Thyroid gland (tissue), 4 donors: Measurements from ENCODE around the gene FHIT.

Experiments used
- POLR2A ChIP-seq, 2 donors: fragments of 450-650 bp; IDR thresholded peaks; one replicate each; pipeline ENCODE4 v1.6.1; 2017; ENCODE audit warnings: antibody characterized with exemption in 2 of 2, mild to moderate bottlenecking in 2 of 2, moderate library complexity in 1 of 2
- TF ChIP-seq, protein P1 (sequence below), 6 experiments: fragments of 200-600 bp in 3 of 6; fragments of 450-650 bp in 3 of 6; sonication (generic) in 3 of 6; IDR thresholded peaks; one replicate each; pipeline ENCODE4 v1.5.1; 2016 to 2019; ENCODE audit warnings: antibody characterized with exemption in 6 of 6, mild to moderate bottlenecking in 2 of 6, inconsistent platforms in 1 of 6, moderate library complexity in 1 of 6

DNA sequence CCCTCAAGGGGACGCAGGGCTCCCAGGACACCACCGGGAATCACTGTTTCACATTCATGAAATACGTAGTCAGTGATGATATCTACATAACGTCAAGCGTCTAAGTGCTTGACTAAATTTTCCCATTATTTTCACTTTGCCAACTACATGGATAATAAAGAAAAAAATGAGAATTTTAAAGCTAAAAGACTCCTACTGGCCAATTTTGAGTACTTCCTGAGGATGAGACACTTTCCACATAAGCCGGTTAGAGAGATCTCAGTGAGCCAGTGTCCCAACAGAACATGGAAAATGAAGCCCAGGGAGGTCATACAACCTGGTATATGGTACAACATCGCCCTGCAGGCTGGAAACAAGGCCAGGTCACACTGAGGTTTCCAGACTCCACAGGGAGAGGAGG, 928.1 kb downstream of the FHIT start:
- TF ChIP-seq, protein P1, sequence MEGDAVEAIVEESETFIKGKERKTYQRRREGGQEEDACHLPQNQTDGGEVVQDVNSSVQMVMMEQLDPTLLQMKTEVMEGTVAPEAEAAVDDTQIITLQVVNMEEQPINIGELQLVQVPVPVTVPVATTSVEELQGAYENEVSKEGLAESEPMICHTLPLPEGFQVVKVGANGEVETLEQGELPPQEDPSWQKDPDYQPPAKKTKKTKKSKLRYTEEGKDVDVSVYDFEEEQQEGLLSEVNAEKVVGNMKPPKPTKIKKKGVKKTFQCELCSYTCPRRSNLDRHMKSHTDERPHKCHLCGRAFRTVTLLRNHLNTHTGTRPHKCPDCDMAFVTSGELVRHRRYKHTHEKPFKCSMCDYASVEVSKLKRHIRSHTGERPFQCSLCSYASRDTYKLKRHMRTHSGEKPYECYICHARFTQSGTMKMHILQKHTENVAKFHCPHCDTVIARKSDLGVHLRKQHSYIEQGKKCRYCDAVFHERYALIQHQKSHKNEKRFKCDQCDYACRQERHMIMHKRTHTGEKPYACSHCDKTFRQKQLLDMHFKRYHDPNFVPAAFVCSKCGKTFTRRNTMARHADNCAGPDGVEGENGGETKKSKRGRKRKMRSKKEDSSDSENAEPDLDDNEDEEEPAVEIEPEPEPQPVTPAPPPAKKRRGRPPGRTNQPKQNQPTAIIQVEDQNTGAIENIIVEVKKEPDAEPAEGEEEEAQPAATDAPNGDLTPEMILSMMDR (IDR thresholded peaks at IDR 0.05): no peak
- TF ChIP-seq POLR2A (IDR thresholded peaks at IDR 0.05): no peak
